Measurements from ENCODE around the gene BABAM2. TPM values are rescaled to one million over a fixed set of nuclear protein-coding genes. Genes with fewer than 3 reads are reported as not detected.

Gene BABAM2
- total and polyA plus RNA-seq, 7 donors, result 34.2 to 74.5 (median 52.3) TPM

- no peak overlapping the region for H3K27ac ChIP-seq
- DNase-seq (no peak), ATAC-seq (peak in 1 of 4 donors; percentile 65)
- H3K4me3 ChIP-seq, result no peak overlapping the region
- H3K36me3 ChIP-seq (ENCODE audit: insufficient read depth in 1 of 2, low read depth in 1 of 2), result no peaks in the 10 kb centered on the region
- no peaks in the 10 kb centered on the region for H3K27me3 ChIP-seq (ENCODE audit: insufficient read depth in 3 of 3, low read length in 2 of 3)
- peaks cover 9% of the 10 kb centered on the region for H3K4me1 ChIP-seq
- intact Hi-C loops (cut with DNase I), result no loop called here
- 23 to 39% (median 27%) methylated on average over 5 of the region's 5 CpGs for WGBS, 3 donors
- TF ChIP-seq CTCF (IDR thresholded peaks at IDR 0.05), result no peak
- H3K9me3 ChIP-seq, result no peaks in the 10 kb centered on the region
Measured at GRCh38 chr2:28071221-28071620, 180.7 kb downstream of the BABAM2 start.

- ATAC-seq (no peak), DNase-seq (no peak)
- Histone ChIP-seq H3K4me1 (peaks cover 5% of the 10 kb centered on the region), H3K36me3 (ENCODE audit: insufficient read depth in 1 of 2, low read depth in 1 of 2) (no peaks in the 10 kb centered on the region), H3K27me3 (ENCODE audit: insufficient read depth in 3 of 3, low read length in 2 of 3) (no peaks in the 10 kb centered on the region), H3K4me3 (no peak overlapping the region), H3K9me3 (no peaks in the 10 kb centered on the region), H3K27ac (no peak overlapping the region)
- WGBS, 3 donors, result 85 to 89% (median 88%) methylated on average over 1 of the region's 1 CpG
- intact Hi-C loops (cut with DNase I), result no loop called here
- no peak for TF ChIP-seq CTCF (IDR thresholded peaks at IDR 0.05)
Measured at GRCh38 chr2:28074137-28074536, 183.6 kb downstream of the BABAM2 start.

GRCh38 chr2:28080911-28081310 is 190.4 kb downstream of the BABAM2 start:
- no peaks in the 10 kb centered on the region for H3K27me3 ChIP-seq (ENCODE audit: insufficient read depth in 3 of 3, low read length in 2 of 3)
- no peaks in the 10 kb centered on the region for H3K9me3 ChIP-seq
- no peak for TF ChIP-seq CTCF (IDR thresholded peaks at IDR 0.05)
- intact Hi-C loops (cut with DNase I), result no loop called here
- no peaks in the 10 kb centered on the region for H3K36me3 ChIP-seq (ENCODE audit: insufficient read depth in 1 of 2, low read depth in 1 of 2)
- H3K4me3 ChIP-seq, result no peak overlapping the region
- peaks cover 14% of the 10 kb centered on the region for H3K4me1 ChIP-seq
- no peak for ATAC-seq
- no peak for DNase-seq
- no peak overlapping the region for H3K27ac ChIP-seq
- 56 to 66% (median 58%) methylated on average over 5 of the region's 5 CpGs for WGBS, 3 donors

GRCh38 chr2:28082131-28082530 is 191.6 kb downstream of the BABAM2 start:
- WGBS, 3 donors, result 95 to 97% (median 97%) methylated on average over 2 of the region's 2 CpGs
- no peak for TF ChIP-seq CTCF (IDR thresholded peaks at IDR 0.05)
- H3K4me1 ChIP-seq, result peaks cover 14% of the 10 kb centered on the region
- H3K27me3 ChIP-seq (ENCODE audit: insufficient read depth in 3 of 3, low read length in 2 of 3), result no peaks in the 10 kb centered on the region
- intact Hi-C loops (cut with DNase I), result no loop called here
- H3K4me3 ChIP-seq, result no peak overlapping the region
- no peak for ATAC-seq
- H3K9me3 ChIP-seq, result no peaks in the 10 kb centered on the region
- H3K27ac ChIP-seq, result no peak overlapping the region
- no peaks in the 10 kb centered on the region for H3K36me3 ChIP-seq (ENCODE audit: insufficient read depth in 1 of 2, low read depth in 1 of 2)
- DNase-seq, result no peak

GRCh38 chr2:28083476-28083875 is 192.9 kb downstream of the BABAM2 start:
- WGBS, 3 donors, result 97 to 98% (median 97%) methylated on average over 3 of the region's 3 CpGs
- Histone ChIP-seq H3K4me3 (no peak overlapping the region), H3K36me3 (ENCODE audit: insufficient read depth in 1 of 2, low read depth in 1 of 2) (no peaks in the 10 kb centered on the region), H3K27ac (no peak overlapping the region), H3K27me3 (ENCODE audit: insufficient read depth in 3 of 3, low read length in 2 of 3) (no peaks in the 10 kb centered on the region), H3K4me1 (peaks cover 14% of the 10 kb centered on the region), H3K9me3 (no peaks in the 10 kb centered on the region)
- intact Hi-C loops (cut with DNase I), result no loop called here
- no peak for ATAC-seq
- TF ChIP-seq CTCF (IDR thresholded peaks at IDR 0.05), result no peak
- DNase-seq, result no peak
